HG03432 (cell line): Measurements from ENCODE around the gene GOLGA6C.
A peak's percentile ranks its signal among the peaks of the same experiment; 100 is the strongest.
"Not testable (repeated sequence)": the region's sequence is repeated elsewhere in the genome, so short reads cannot be mapped to it uniquely, and the experiment has no call there.

Experiments used
- ATAC-seq: cut with Tn5 transposase; IDR thresholded peaks from one replicate; pipeline ENCODE4 v1.9.1; 2021; ENCODE audit warnings: mild to moderate bottlenecking, moderate library complexity; ENCODE audit not compliant: unreplicated experiment

GOLGA6C gene

DNA sequence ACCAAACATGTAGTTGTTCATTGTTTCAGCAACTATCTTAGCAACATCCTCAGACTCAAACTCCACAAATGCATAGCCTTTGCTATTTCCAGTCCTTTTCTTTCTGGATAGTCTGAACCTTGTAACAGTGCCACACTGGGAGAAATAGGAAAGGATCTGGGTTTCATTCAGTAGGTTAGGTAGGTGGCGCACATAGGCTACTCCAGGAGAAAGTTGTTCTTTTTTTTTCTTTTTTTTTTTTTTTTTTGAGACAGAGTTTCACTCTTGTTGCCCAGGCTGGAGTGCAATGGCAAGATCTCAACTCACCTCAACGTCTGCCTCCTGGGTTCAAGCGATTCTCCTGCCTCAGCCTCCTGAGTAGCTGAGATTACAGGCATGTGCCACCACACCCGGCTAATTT lies 5.8 kb upstream of the GOLGA6C start:
- ATAC-seq = not testable (repeated sequence)

- ATAC-seq = not testable (repeated sequence)
Observed at GRCh38 chr15:75258620-75259343, 648 bp downstream of the GOLGA6C start.

- not testable (repeated sequence) for ATAC-seq
Observed at GRCh38 chr15:75259873-75260272, 1.7 kb downstream of the GOLGA6C start.

DNA sequence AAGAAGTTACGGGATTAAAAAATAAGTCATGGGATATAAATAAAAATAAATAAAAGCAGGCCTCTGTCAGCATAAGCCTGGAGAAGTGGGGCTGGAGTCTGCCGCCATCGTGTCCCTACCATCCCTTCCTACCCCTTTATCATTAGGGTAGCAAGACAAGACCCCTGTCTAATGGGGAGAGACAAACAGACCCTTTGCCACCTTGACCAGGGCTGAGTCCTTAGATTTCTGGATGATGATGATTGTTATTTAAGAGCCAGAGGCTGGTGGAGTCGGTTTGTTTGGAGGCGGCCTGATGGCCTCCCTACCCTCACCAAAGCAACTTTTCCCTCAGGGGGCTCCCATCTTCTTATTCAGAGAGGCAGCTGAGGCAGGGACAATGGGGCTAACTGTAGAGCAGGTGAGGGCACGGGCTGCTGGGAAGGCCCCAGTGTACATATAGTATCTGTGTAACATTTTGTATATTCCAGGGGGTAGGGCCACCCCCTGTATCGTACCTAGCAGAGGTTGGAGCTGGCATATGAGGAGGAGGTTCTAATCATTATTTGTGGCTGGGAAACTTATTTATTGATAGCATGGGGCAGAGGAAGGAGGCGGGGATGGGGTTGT lies 15.7 kb downstream of the GOLGA6C start:
- not testable (repeated sequence) for ATAC-seq

DNA sequence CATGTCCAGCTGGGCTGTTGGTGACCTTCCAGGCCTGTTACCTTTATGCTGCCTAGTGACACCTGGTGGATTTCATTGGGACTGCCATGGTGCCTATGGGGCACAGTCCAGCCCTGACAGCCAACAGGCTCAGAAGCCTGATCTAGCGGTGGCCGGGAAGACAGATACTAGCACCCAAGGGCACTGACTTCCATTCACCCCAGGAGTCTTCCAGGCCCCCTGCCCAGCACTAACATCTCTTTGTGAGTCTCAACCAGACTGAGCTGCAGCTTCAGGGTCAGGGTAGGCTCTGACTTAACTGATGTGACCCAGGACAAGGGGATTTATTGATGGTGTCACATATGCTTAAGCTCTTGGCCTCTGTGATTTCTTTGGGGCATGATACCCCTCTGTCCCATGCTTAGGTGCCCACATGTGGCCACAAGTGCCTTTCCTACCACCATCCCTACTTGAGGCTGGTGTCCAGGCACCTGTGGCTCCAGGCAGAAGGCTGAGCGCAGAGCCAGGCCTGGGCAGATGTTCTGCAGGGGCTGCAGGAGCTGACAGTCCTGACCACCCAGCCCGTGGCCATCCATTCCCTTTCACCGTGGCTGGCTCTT lies 16.5 kb downstream of the GOLGA6C start:
- not testable (repeated sequence) for ATAC-seq

DNA sequence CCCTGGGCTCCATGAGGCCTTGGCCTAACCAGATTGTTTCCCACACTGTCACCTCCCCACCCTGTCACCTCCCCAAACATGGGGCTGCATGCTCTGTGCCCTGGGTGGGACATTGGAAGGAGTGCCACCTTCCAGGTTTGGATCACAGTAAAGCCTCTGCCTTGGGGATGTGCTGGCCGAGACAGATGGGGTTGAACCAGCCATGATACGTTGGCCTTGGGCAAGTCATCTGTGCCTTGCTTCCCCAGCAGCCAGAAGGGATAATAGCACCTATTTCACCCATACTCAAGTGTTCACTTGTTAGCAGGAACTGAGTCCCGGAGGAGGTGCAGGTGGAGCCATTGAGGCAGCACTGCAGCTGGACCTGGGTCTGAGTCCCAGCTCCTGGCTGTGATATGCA lies 17.5 kb downstream of the GOLGA6C start:
- not testable (repeated sequence) for ATAC-seq

DNA sequence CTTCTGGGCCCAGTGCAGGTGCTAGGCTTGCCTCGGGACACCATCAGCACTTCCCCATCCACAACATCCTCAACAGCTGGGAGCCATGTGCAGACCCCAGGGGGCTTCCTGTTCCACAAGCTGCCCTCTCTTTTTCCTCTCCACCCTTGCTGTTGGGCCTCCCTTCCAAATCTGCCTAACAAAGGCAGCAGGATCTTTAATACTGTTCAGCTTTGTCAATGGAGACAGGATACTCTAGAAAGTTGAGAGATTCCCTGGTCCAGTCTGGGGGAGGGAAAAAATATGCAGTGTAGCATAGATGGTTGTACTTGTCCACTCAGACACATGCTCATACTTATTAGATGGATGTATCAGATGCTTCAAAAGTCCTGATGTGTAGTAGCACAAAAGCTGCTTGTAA lies 20.4 kb downstream of the GOLGA6C start:
- not testable (repeated sequence) for ATAC-seq

GRCh38 chr15:75282572-75282971 lies 24.4 kb downstream of the GOLGA6C start, which contains the start of gene GOLGA6D:
Gene GOLGA6D (plus strand): TSS chr15:75282835. CDS start chr15:75282876, 41 bp downstream.
- not testable (repeated sequence) for ATAC-seq

- ATAC-seq = not testable (repeated sequence)
Observed at GRCh38 chr15:75284152-75284551, 26.0 kb downstream of the GOLGA6C start.

DNA sequence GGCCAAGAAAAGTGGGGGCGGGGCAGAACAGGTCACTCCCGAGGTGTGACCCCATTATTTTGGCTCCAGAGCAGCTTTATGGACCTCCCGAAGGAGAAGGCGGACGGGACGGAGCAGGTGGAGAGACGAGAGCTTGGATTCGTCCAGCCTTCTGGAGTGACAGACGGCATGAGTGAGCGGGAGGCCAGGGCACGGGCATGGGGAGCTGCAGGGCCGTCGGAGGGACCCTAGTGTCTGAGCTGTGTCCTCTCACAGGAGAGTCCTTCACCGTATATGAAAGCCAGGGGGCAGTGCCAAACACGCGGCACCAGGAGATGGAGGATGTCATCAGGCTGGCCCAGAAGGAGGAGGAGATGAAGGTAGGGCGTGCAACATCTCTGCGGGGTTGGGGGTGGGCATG lies 35.5 kb downstream of the GOLGA6C start:
- not testable (repeated sequence) for ATAC-seq

- peak; percentile 57 for ATAC-seq
Observed at GRCh38 chr15:75298541-75299310, 40.6 kb downstream of the GOLGA6C start.

DNA sequence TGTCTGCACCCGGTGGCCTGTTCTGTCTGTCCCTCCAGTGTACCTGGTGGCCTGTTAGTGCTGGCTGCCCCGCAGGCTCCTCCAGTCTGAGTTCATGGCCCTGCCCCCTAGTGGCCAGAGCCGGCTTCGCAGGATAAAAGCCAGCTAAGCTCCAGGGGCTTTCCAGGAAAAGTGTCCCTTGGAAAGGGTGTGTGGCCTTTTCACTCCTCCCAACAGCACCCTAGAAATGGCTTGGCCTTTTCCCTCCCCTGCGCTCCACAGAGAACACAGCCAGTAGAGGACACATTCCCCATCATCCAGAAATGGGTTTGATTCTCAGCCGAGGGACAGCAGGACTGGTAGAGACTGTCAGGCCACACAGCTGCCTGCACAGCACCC lies 41.2 kb downstream of the GOLGA6C start:
- ATAC-seq = peak; percentile 60

DNA sequence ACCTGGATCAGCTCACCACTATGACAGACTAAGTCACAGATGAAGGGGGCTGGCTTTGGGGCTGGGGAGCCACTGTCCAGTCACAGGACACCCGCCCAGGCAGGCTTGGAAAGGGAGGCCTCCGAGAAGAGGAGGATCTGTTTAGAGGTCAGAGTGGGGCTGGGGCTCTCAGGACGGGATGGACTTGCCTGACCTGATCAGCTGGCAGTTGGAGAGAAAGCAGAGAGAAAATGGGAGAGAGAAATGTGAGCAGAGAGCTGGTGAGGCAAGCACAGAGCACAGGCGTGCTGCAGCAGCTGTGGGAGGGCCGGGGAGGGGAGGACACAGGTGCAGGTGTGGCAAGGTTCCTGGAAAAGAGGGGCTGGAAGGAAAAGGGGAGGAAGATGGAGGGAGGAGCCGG lies 41.9 kb downstream of the GOLGA6C start:
- ATAC-seq = not testable (repeated sequence)

DNA sequence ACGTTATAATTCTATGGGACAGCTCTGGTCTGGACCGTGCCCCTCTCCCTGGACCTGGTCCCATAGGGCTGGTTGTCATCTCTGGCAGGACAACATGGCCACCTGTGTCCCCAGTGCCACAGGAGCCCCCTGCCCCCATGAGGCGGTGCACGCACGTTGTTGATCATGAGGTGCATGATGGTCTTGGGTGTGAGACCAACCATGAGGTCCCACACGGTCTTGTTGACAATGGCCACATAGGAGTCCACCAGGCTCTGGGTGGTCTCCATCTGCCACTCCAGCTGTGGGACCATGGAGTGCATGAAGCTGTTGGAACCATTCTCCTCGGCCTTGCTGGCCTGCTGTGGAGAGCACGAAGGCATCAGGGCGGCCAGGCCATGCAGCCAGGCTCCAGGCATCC lies 44.2 kb downstream of the GOLGA6C start:
- ATAC-seq = no peak

GRCh38 chr15:75302753-75303152 lies 44.6 kb downstream of the GOLGA6C start:
- ATAC-seq = not testable (repeated sequence)

- ATAC-seq = no peak
Observed at GRCh38 chr15:75306188-75306587, 48.1 kb downstream of the GOLGA6C start.

DNA sequence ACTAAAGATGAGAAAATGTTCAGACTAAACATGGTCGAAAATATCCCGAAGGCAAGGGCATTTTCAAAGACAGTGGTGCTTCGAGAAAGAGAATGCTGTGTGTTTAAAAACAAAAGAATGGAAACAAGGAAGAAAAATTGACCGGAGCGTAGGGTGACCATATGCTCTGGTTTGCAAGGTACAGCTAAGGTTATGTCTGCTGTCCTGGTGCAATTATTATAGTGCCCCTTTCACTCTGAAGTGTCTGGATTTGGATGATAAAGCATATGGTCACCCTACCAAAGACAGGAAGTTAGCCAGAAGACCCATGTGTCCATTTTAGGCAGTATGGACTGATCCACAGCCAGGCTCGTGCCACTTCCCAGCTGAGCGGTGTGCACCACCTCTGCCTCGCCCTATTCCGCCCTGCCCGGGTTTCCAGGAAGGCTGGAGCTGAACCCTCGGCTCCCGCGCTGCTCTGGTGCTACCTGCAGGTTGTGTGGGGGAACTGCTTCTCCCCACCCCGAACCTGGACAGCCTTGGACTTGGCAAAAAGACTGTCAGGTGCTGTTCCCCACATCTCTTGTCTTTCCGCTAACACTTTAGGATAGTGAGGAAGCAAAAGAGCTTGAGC lies 49.8 kb downstream of the GOLGA6C start:
- no peak for ATAC-seq

- no peak for ATAC-seq
Observed at GRCh38 chr15:75309711-75310110, 51.6 kb downstream of the GOLGA6C start.

DNA sequence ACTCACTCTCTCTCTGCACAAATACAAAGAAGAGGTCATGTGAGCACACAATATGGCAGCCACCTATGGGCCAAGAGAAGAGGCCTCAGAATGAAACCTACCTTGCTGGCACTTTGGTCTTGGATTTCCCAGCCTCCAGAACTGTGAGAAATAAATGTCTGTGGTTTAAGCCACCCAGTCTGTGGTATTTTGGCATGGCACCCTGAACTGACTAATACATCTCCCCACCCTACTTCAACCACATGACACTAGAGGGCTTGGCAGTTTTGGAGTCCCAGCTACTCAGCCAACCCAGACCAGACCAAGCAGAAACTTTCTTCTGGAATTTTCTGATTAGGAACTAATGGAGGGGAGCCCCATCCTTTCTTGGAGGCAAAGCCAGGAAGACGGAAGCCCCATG lies 54.4 kb downstream of the GOLGA6C start:
- not testable (repeated sequence) for ATAC-seq

DNA sequence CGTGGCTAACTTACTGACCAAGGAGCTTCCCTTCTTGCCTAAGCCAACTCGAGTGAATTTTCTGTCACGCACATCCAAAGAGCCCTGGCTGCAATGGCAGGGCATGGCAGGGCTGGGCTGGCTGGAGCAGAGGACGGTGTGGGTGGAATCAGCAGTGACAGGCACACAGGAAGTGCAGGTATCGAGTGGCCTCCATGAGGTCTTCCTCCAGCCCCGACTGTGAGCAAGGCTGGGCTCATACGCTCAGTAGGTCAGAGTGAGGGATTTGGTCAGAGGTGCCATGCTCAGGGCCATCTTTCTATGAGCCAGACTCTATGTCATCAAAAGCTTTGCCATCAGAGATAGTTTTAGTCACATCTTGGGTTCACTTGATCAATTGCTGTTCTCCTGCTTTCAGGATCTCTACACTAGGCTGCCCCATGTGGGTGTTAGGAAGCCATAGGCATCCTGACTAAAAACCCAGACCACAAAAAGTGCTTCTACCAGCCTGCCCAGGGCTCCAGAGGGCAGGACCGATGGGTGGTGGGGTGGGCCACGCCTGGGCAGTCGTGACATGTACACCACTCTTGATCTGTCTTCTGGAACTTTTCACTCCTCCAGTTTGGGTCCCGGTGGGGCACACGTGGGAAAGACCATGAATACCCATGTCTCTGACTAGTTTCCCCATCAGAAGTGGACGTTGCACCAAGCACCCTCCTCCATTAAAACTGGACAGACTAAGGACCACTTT lies 55.1 kb downstream of the GOLGA6C start:
- no peak for ATAC-seq
